Pancreas (tissue), 10 donors: ENCODE results near the gene FSD1. TPM values are rescaled to one million over a fixed set of nuclear protein-coding genes. Genes with fewer than 3 reads are reported as not detected.

Experiments
- ATAC-seq, 4 donors: fragments of 200-7000 bp; cut with Tn5 transposase; one replicate each; pipeline versions ENCODE4 v1.8.0 to v1.9.1; 2020; ENCODE audit warnings: mild to moderate bottlenecking in 4 of 4, moderate library complexity in 4 of 4
- DNase-seq, 6 donors: peaks; one replicate each; pipeline ENCODE4 v3.0.0-alpha.2; 2020
- FAIRE-seq: peaks from 2 replicates; lab custom pipeline; 2012; peaks lifted over from hg19 to GRCh38; lab: Jason Lieb, UNC
- H3K27ac ChIP-seq, 4 donors: fragments of 200-600 bp; sonication (generic); 1 replicate in 3 of 4; 2 replicates in 1 of 4; pipeline versions ENCODE4 v1.5.0 to v1.8.0; 2020
- H3K27me3 ChIP-seq, 4 donors: fragments of 200-600 bp; one replicate each; pipeline ENCODE4 v1.8.0; 2021
- H3K36me3 ChIP-seq, 3 donors: fragments of 200-600 bp; sonication (generic) in 1 of 3; one replicate each; pipeline versions ENCODE4 v1.5.0 to v1.8.0; 2020 to 2021
- H3K4me1 ChIP-seq, 3 donors: fragments of 200-600 bp; one replicate each; pipeline ENCODE4 v1.8.0; 2021
- H3K4me3 ChIP-seq, 4 donors: fragments of 200-600 bp; sonication (generic) in 2 of 4; one replicate each; pipeline versions ENCODE4 v1.5.0 to v1.8.0; 2020 to 2021
- H3K9me3 ChIP-seq, 4 donors: fragments of 200-600 bp; one replicate each; pipeline ENCODE4 v1.8.0; 2021
- CTCF ChIP-seq, 4 donors: fragments of 200-600 bp; sonication (generic) in 3 of 4; IDR thresholded peaks; one replicate each; pipeline versions ENCODE4 v1.5.0 to v1.8.0; 2021; ENCODE audit warnings: antibody characterized with exemption in 4 of 4
- WGBS, 2 donors: extraction: QIAGEN DNeasy Blood & Tissue Kit; methylation state at CpG; one replicate each; pipeline ENCODE4 v1.1.7; 2013; 5-methylcytosine and 5-hydroxymethylcytosine counted together
- intact Hi-C, 3 donors: fragments of 100-400 bp; cut with DNase I; formaldehyde crosslinking; loops; one replicate each; pipeline versions ENCODE4 v1.11.1 to v1.14.2; 2022
- polyA plus RNA-seq, 2 donors: library from polyadenylated mRNA; stranded (reverse); fragments of 200-250 nt; gene quantifications; one replicate each; pipeline ENCODE4 v1.2.3, GENCODE V29; 2013
- total RNA-seq, 6 donors: library from RNA; stranded (reverse); fragmentation: NEBNext Ultra II Directional in 4 of 6; extraction: Animal tissue kit (Norgen Biotek cat#: 25700) in 4 of 6; gene quantifications; one replicate each; pipeline versions ENCODE4 v1.2.1 to v1.2.4, GENCODE V29; 2021 to 2023
- donor health status: healthy with polysubstance abuse.
- donor health status: DM: no; HTN: no; CAD: no; lungs with moderate emphysema.
- donor health status: DM: no; HTN: no; CAD: no.
- donor health status: control.
- donor health status: control.
- donor health status: Bipolar disorder and iron deficiency.
- donor health status: DM: yes; HTN: yes; CAD: no.
- donor health status: DM: no; HTN: no; CAD: no.
- donor health status: DM: no; HTN: no; CAD: no.
- donor health status: DM: yes; HTN: yes; CAD: no.

The FSD1 gene
- total and polyA plus RNA-seq, 8 donors: 0.21 to 0.50 TPM; not detected in 6

- H3K9me3 ChIP-seq: no peaks in the 10 kb centered on the region
- intact Hi-C loops: no loop called here
- peaks cover 0 to 6% (median 3%) of the 10 kb centered on the region in 3 donors for H3K4me1 ChIP-seq
- ATAC-seq (no peak), FAIRE-seq (no peak), DNase-seq (no peak)
- no peak overlapping the region for H3K27ac ChIP-seq
- no peaks in the 10 kb centered on the region for H3K36me3 ChIP-seq
- H3K4me3 ChIP-seq: no peak overlapping the region
- no peak for TF ChIP-seq CTCF (IDR thresholded peaks at IDR 0.05)
- H3K27me3 ChIP-seq: no peaks in the 10 kb centered on the region
- 33 to 38% methylated on average over 4 of the region's 4 CpGs for WGBS, 2 donors
These were observed 26.4 kb upstream of the FSD1 start for GRCh38 chr19:4278010-4278409.

GRCh38 chr19:4278419-4279266 lies 25.8 kb upstream of the FSD1 start, which contains the start of gene SHD:
Gene SHD (plus strand): TSS chr19:4279266. CDS start chr19:4280064, 798 bp downstream.
- intact Hi-C loops: no loop called here
- DNase-seq (no peak), FAIRE-seq (no peak), ATAC-seq (peak in 1 of 4 donors; percentile 30)
- H3K4me3 ChIP-seq: peak within 1 kb of the TSS in 2 of 4 donors; percentile 11 to 33
- no peaks in the 10 kb centered on the region for H3K27me3 ChIP-seq
- no peaks in the 10 kb centered on the region for H3K9me3 ChIP-seq
- no peaks in the 10 kb centered on the region for H3K36me3 ChIP-seq
- 4% methylated on average over 25 to 43 of the region's 44 CpGs for WGBS, 2 donors
- TF ChIP-seq CTCF (IDR thresholded peaks at IDR 0.05): no peak
- peaks cover 0 to 6% (median 3%) of the 10 kb centered on the region in 3 donors for H3K4me1 ChIP-seq
- no peak within 1 kb of the TSS for H3K27ac ChIP-seq

GRCh38 chr19:4279267-4279529 lies 25.2 kb upstream of the FSD1 start:
- H3K27me3 ChIP-seq: no peaks in the 10 kb centered on the region
- 0 to 2% methylated on average over 5 to 28 of the region's 30 CpGs for WGBS, 2 donors
- FAIRE-seq (no peak), ATAC-seq (no peak), DNase-seq (no peak)
- no peaks in the 10 kb centered on the region for H3K9me3 ChIP-seq
- intact Hi-C loops: no loop called here
- no peak overlapping the region for H3K27ac ChIP-seq
- TF ChIP-seq CTCF (IDR thresholded peaks at IDR 0.05): no peak
- H3K36me3 ChIP-seq: no peaks in the 10 kb centered on the region
- peaks cover 0 to 6% (median 3%) of the 10 kb centered on the region in 3 donors for H3K4me1 ChIP-seq
- H3K4me3 ChIP-seq: peak overlapping the region in 2 of 4 donors; percentile 11 to 33

- FAIRE-seq: no peak
- no peak for DNase-seq
- TF ChIP-seq CTCF (IDR thresholded peaks at IDR 0.05): no peak
- no peaks in the 10 kb centered on the region for H3K9me3 ChIP-seq
- H3K27me3 ChIP-seq: no peaks in the 10 kb centered on the region
- ATAC-seq: peak in 1 of 4 donors; percentile 30
- H3K4me1 ChIP-seq: peaks cover 0 to 6% (median 3%) of the 10 kb centered on the region in 3 donors
- intact Hi-C loops: no loop called here
- no peaks in the 10 kb centered on the region for H3K36me3 ChIP-seq
- 2% methylated on average over 55 to 71 of the region's 71 CpGs for WGBS, 2 donors
- peak overlapping the region in 2 of 4 donors; percentile 11 to 33 for H3K4me3 ChIP-seq
- no peak overlapping the region for H3K27ac ChIP-seq
These were observed 24.6 kb upstream of the FSD1 start for GRCh38 chr19:4279530-4280422.
